Inferior parietal cortex (tissue), 1 donor: ENCODE measurements around the gene WNT5A.
A peak's percentile ranks its signal among the peaks of the same experiment; 100 is the strongest.
"Not testable (repeated sequence)": the region's sequence is repeated elsewhere in the genome, so short reads cannot be mapped to it uniquely, and the experiment has no call there.

Source experiments
- DNase-seq: peaks from one replicate; pipeline ENCODE4 v3.0.0-alpha.2; 2016; ENCODE audit errors: extremely low spot score

WNT5A gene

DNA sequence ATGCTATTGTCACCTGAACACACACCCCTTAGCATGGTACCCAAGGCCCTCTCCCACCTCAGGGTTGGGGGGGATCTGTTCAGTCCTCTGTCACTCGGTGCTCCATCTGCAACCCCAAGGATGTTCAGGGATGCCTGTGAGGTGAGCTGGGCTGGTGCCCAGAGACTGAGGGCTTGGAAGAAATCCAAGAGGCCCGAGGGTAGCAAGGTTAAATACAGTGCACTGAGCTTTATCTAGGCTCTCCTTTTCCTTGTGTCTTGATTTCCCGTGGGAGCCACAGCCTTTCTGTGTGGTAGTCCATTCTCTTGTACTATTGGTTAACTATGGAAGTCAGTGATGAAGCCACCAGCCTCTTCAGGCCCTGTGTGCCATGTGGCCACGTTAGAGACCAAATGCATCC, 18.7 kb upstream of the WNT5A start:
- no peak for DNase-seq

DNA sequence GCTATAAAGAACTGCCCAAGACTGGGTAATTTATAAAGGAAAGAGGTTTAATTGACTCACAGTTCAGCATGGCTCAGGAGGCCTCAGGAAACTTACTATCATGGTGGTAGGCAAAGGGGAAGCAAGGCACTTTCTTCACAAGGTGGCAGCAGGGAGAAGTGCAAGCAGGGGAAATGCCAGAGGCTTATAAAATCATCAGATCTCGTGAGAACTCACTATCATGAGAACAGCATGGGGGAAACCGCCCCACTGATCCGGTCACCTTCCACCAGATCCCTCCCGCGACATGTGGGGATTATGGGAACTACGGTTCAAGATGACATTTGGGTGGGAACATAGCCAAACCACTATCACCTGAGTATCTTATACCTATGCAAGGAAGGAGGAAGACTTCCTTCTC, 18.0 kb upstream of the WNT5A start:
- DNase-seq: not testable (repeated sequence)

DNA sequence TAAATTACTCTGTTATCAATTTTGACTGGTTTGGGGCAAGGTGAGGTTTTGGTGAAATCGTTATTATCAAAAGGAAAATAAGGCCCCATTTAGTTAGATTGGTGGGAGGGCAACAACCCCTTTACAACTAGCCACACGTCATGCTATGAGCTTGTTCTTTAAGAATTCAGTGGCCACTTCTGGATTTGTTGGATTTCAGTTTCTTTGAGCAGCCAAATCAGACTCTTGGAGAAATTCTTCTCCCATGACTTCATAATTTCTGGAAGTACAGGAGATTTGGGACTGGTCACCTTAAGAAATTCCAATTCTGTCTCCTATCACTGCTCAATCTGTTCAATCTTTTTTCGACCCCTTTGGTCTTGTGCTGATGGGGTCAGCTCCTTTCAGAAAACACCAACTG, 14.8 kb upstream of the WNT5A start:
- DNase-seq: no peak

DNA sequence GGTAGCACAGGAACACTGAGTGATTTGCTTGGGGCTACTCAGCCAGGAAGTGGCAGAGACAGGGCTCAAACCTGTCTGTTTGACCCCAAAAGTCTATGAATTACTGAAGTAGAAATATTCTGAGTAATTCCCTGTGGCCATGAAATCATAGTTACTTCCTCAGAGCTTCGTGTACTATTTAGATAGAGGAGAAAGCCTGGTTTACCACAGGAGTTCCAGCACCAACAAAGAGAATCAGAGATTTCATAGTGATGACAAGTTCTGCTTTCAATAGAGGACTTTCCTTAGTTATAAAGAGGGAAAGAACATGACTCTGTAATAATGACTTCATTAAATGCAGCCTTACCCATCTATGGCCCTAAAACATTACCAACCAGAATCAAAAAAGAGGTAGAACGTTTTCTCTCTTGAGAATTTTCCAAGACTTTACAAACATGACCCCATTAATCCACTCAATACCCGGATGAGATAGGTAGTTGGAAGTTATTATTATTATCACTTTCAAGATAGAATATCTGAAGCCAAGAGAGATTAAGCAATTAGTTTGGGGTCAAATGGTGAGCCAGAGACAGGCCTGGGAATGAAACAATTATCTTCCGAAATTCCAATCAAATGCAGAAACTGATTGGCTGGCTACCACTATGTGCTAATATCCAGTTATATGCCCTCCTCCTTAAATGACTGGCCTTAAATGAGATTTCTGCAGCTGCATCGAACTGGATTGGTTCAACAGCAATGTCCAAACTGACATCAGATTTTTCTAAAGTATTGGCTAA, 13.6 kb upstream of the WNT5A start:
- DNase-seq: no peak

DNA sequence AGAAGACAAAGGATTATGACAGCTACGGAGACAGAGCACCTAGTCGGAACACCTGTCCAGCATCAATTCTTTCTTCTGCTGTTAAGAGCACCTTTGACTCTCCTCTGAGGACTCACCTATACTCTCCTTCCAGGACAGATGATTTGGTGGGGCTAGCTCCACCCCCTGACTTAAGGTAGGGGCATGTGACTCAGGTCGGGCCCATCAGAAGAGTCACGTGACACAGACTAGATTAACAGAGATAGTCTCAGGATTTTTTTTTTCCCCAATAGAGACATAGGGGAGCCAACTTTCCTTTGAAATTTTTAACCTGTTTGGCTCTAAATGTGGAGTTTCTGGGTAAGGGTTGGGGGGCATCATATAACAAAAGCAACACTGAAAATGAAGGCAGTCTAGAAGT, 11.4 kb upstream of the WNT5A start:
- no peak for DNase-seq

DNA sequence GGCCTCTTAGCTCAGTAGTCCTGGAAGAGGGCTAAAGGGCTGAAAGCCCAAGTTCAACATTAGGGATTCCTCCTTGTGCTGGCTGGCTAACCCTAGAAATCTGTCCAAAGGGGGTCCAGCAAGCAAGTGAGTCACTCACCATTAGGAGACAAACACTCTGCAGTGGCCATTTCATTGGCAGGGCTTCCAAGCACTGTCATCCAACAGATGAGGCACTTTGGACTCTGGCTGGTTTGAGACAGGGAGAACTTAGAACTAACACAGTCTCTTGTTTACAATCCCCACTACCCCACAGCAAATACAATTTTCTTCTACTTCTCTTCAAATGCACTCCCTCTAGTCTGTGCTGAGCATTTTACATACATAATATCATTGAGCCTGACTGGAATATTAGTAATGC, 10.1 kb upstream of the WNT5A start:
- DNase-seq: no peak

DNA sequence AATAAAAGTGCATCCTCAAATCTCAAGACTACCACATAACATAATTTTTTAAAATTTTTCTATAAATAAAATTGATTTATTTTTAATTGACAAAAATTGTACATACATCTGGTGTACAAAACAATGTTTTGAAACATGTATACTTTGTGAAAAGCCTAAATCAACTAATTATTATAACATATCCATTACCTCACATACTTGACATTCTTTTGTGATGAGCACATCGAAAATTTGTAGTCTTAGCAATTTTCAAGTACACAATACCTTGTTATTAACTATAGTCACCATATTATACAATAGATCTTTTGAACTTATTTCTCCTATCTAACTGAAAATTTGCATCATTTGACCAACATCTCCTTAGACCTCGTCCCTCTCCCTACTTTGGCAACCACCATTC, 7.9 kb upstream of the WNT5A start:
- no peak for DNase-seq

DNA sequence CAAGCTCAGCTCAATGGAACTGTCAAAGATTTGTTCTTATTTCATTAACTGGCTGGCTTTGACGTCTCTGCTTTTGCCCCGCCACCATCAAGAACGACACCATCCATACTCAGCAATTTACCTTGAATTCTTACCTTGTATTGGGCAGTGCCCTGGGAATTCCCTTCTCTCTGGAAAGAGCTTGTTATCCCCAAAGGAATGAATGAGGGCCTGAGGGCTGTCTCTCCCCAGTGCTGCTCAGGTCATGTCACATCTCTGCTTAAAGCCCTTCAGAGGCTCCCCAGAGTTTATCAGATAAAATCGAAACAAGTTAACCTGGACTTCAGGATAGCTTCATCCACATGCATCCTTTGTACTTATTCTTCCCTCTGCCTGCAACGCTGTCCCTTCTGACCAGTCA, 5.9 kb upstream of the WNT5A start:
- no peak for DNase-seq

DNA sequence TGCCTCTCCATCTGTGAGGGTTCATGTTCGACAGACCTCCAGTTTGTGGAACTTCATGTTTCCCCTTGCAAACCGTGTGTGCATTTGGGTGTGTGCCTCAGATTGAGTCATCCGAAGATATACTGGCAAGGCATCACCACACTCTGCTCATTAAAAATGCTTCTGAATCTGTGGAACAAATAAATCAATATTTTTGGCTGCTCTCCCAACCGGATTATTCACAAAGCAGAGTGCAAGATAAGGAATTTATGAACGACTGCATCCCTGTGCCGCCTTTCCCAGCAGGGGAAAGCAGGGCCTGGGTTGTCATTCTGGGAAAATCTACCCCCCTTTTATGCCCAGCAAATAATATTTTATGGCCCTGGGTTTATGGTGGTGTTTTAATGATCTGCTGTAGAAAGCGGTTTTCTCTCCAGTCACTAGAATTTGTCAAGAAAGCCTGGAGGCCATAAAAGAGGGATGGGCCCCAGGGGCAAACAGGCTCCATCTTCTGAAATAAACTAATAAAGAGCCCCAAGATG, 4.2 kb upstream of the WNT5A start:
- DNase-seq: no peak

DNA sequence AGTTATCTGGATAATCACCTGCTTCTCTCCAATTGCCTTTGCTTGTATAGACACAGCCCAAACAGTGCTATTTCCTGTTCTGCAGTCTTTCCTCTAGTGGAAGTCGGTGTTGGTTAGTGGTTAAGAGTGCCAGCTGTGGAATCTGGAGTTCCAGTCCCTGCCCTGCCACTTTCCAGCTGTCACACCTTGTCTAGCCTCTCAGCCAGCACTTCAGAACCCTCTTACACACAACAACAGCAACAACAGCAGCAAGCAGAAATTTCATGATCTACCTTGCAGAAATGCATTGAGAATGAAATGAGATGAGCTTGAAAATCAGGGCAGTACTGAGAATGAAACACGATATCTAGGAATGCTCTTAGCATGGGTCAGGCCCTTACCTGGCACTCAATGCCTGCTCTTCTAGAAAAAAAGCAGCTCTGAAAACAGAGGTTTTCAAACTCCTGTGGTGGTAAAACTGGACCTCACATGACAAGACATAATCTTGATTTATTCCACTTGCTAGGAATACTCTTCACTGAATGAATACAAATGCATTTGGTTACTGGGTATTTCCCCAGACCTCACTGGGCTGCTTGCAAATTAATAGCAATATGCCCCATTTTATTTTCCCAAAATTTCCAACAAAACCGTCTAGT, 3.3 kb upstream of the WNT5A start:
- DNase-seq: no peak

DNA sequence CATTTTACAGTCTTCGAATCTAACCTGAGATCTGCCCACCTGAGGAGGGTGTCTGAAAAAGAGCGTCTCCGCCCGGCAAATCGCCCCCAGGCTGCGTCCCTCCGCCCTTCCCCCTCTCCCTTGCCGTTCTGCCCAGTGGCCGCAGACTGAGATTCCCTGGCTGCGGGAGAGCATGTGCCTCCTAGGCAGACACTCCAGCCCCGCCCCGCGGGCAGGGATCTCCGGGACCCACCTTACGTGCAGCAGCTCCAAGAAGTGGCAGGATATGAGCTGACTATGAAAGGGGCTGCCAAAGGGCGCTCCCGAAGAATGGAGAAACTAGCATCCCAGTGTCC, 2.7 kb upstream of the WNT5A start:
- no peak for DNase-seq

DNA sequence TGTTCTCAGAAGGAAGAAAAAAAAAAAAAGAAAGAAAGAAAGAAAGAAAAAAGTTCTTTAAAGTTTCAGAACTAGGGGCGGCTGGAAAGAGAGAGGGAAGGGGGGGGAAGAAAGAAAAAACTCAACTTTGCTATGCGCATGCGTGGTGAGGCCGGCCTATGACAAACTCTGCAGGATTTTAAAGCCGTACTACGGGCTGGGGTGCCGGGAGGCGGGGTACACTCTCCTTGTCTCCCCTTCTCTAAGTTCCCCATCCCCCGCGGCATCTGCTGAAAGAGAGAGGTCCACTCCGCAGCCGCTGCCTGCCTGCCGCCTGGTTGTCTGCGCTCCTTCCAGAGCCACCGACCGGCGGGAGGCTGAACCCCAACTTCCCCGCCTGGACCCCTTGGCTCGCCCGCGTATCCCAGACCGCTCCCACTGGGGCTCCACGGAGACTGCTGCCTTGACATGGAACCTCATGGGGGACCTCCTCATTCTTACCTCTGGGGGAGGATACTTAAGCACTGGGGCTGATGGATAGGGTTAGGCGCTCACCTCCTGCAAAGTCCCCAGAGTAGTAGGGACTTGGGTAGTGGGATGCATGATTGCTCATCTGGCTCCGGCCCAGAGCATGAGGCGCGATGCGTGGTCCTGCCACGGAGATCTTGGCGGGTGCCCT, 1.4 kb upstream of the WNT5A start:
- peak; percentile 73 for DNase-seq

DNA sequence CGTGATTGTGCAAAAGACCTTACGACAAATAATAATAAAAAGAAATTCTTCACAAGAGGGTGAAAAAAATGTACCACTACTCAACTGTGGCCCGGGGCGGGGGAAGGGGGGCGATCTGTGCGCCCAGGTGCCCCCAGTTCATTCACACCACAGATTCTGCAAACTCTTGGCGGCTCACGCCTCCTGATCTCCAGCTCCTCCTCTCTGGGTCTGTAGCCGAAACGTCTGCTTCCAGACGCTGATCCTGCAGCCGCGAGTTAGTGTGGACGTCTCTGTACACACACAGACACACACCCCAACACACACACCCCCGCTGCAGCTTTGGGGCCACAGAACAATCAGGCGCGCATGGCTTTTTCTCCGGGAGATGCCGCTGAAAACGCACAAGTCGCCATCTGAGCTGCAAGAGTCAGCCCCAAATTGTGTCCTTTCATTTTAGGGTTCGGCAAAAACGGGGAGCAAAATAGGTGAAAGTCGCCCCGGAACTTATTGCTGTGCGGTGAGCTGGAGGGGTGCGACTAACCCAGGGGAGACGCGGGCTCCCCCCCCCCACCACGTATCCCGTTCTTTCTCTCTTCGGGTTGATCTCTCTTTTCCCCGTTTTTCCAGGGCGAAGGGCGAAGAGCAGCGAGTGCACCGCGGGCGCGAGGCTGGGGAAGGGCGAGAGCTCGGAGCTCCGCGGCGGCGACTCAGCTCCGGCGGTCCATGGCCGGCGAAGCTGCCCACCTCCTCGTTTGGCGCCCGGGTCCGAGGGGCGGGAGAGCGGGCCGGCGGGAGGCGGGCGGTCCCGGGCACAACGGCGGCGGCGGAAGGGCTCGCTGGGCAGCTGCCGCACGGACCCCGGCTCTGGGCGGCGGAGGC, 505 bp upstream of the WNT5A start:
- DNase-seq: no peak

DNA sequence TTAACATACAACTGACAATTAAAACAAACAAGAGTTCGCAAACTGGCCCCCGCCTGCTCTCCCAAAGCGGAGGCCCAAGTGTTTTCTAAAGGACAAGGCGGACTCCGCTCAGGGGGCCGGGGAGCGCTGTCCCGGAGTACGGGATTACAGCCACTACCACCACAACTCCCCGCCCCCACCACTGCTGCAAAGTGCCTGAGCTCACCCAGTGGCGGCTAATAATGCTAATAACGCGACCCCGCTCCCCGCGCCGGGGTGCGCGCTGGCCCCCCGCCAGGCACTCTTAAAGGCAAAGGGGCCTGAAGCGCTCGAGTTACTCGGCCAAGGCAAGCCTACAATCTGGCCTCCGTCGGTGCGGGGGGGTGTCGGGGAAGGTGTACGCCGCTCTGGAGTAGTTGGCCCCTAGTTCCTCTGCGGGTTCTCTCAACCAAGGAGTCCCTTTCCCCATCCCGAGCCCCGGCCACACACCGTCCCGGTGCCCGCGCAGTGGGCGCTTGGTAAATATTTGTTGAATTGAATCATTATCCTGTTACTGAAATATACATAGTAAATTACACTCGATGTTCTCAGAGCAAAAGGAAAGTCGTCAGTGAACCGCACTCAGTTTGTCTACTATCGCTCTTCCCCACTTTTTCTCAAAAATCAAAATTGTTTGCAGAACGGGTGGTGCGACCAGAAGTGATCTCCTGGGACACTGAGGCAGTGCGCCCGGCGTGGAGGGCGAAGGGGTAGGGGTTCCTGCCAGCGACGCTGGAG, 827 bp downstream of the WNT5A start:
- DNase-seq: no peak

DNA sequence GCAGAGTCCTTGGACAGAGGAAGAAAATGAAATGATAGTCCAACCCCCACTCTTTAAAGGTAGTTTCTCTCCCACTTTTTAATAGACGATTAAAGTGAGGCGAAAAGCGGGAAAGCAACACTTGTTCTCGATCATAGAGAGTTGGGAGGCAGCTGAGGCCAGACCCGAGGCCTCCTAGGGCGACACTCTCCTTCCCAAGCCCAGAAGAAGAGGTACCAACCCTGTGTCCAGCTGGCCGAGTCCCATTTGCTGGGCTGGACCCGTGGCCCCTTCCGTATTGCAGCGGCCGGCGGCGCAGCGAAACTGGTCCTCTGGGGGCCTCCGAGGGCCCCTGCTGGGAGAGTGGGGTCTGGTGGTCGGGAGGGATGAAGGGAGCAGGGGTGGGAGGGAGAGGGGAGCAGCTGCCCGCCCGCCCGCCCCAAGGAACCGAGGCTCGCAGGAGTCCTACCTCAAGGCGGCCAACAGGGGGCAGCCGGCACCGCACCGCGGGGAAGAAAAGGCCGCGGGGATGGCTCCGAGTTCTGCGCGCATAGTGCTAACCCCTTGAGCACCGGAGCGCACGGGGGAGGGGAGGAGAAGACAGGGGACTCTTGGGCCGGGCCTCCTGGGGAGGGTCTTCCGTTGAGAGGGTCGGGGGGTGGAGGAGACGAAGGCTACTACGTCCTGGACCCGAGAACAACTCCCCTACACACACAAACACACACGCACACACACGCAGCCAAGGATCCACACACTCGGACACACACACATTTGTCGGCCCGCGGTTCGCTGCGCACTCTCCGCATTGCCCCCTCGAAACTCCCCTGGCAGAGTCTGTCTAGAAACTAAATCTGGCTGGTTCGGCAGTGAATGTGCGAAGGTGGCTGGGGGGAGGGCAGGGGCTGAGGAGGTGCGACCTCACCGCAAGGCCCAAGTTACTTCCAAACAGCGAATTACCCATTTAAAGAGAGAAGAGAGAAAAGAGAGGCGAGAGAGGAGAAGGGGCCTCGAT, 2.0 kb downstream of the WNT5A start:
- DNase-seq: peak; percentile 64

DNA sequence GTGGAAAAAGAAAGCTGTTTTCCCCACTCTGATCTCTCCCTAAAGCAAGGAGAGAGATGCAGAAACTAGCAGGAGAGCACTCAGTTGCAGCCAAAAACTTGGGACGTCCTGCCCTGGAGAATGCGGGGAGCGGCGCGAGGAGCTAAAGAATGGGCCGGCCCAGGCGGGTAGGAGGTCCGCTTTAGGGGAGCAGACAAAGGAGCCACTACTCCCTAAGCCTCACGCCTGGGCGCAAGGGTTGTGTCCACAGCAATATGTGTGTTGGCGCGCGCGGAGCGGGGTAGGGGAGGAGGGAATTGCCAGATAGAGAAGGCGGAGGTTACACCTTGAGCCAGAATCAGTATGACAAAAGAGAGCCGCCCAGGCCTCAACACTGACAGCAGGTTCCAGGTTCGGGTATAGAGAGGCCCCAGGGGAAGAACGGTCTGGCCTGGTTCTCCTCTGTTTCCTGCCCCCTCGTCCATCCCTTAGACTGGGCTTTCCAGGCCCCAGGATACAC, 2.9 kb downstream of the WNT5A start:
- no peak for DNase-seq

DNA sequence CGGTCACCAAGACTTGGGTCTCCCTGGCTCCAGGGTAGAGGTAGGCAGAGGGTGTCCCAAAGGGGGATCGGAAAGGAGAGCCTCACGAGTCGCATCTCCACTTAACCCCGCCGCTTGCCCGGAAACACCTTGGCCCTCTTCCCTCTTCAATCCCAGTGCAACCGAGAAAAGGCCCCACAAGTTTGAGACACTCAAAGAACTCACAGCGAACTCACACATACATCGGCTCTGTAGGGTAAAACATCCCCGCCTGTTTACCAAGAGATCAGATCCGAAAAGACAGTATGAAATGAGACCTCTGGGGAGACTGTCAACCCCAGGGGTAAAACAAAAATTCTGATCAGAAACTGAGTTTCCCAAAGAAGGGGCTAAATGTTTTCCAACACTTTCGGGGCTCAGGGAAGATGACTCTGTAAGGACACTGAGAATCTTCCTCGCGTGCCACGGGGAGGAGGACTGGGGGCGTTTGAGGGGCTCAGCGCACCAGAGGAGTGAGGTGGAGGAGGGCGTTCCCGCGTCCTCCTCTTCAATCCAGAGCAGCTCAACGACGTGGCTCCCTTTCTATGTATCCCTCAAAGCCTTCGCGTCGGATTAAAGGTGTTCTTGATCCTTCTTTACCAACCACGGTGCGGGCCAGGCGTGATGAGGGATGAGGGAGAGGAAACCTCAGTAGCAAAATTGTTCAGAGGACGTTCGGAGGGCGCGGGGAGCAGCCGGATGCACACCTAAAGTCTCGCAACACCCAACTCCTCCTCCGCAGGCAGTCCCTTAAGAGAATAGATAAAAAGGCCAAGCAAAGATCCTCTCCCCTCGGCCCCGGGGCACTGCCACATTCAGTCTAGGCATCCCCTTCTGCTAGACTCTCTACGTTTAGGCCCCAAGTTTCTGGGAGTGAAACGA, 3.7 kb downstream of the WNT5A start:
- no peak for DNase-seq

DNA sequence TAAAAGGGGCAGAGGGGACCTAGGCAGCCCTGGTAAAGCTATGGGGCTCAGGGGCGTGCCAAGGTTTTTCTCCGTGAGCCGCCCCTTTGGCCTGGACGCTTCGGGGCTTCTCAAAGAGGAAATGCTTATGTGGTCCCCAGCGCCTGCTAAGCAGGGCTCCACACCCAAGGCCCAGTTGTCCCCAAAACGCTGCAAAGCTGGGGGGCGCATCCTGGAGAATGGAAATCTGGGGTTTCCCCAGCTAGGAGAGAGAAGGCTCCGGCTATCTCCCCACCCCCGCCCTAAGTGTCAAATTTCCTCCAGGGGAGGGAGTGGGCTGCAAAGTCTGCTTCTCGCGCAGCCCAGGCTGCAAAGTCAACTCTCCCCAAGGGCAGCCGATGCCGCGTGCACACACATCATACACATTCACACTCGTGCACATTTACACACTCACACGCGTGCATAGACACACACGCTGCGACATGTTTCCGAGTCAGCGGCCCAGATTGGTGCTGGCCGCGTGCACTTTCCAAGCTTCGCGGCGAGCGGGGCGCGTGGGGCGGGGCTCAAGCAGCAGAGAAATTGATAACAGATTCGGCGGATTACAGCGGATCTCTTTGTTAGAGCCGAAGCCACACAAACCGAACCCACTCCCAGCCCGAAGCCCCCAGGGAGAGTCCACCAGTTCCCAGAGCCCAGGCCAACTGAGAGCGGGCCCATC, 4.5 kb downstream of the WNT5A start:
- no peak for DNase-seq
